HG02943 (cell line): ENCODE measurements around the gene HGD.
"Not testable (repeated sequence)": the region's sequence is repeated elsewhere in the genome, so short reads cannot be mapped to it uniquely, and the experiment has no call there.

Experiments
- ATAC-seq: cut with Tn5 transposase; IDR thresholded peaks from one replicate; pipeline ENCODE4 v1.9.1; 2021; ENCODE audit warnings: mild to moderate bottlenecking, low read depth, moderate library complexity; ENCODE audit not compliant: unreplicated experiment

Gene HGD

GRCh38 chr3:120682095-120682681, at the start of gene HGD:
Gene HGD (minus strand): TSS chr3:120682239. CDS start chr3:120682111, 128 bp downstream.
- ATAC-seq, result no peak

- no peak for ATAC-seq
Observed at GRCh38 chr3:120730576-120731542, 48.8 kb upstream of the HGD start.

GRCh38 chr3:120726791-120727190, 44.8 kb upstream of the HGD start:
- no peak for ATAC-seq

GRCh38 chr3:120719167-120719834, 37.3 kb upstream of the HGD start:
- ATAC-seq, result not testable (repeated sequence)

GRCh38 chr3:120713262-120713661, 31.2 kb upstream of the HGD start:
- ATAC-seq, result no peak

- ATAC-seq, result no peak
Observed at GRCh38 chr3:120710369-120710768, 28.3 kb upstream of the HGD start.

- no peak for ATAC-seq
Observed at GRCh38 chr3:120708408-120708807, 26.4 kb upstream of the HGD start.

- no peak for ATAC-seq
Observed at GRCh38 chr3:120706950-120707349, 24.9 kb upstream of the HGD start.

GRCh38 chr3:120705884-120706582, 24.0 kb upstream of the HGD start:
- ATAC-seq, result no peak

- no peak for ATAC-seq
Observed at GRCh38 chr3:120699333-120699732, 17.3 kb upstream of the HGD start.

- ATAC-seq, result no peak
Observed at GRCh38 chr3:120693439-120694171, 11.6 kb upstream of the HGD start.

- ATAC-seq, result no peak
Observed at GRCh38 chr3:120689395-120689794, 7.4 kb upstream of the HGD start.

GRCh38 chr3:120688121-120688520, 6.1 kb upstream of the HGD start:
- ATAC-seq, result peak; percentile 95

- no peak for ATAC-seq
Observed at GRCh38 chr3:120685411-120685810, 3.4 kb upstream of the HGD start.

- no peak for ATAC-seq
Observed at GRCh38 chr3:120684896-120685295, 2.9 kb upstream of the HGD start.

GRCh38 chr3:120683671-120684301, 1.7 kb upstream of the HGD start:
- ATAC-seq, result no peak

- no peak for ATAC-seq
Observed at GRCh38 chr3:120683213-120683612, 1.2 kb upstream of the HGD start.

GRCh38 chr3:120681506-120682038, 467 bp downstream of the HGD start:
- ATAC-seq, result no peak

- no peak for ATAC-seq
Observed at GRCh38 chr3:120681018-120681417, 1.0 kb downstream of the HGD start.
